ENCODE measurements around the gene STARD5. TPM values are rescaled to one million over a fixed set of nuclear protein-coding genes. Genes with fewer than 3 reads are reported as not detected.

STARD5 gene
- total RNA-seq, 1 experiment from 2014 or later: 2.3 TPM

GRCh38 chr15:81337713-81338157, 13.8 kb upstream of the STARD5 start:
- Histone ChIP-seq H3K56ac (ENCODE audit: insufficient read length, low read depth, low read length) (no peak overlapping the region), H2BK12ac (ENCODE audit: insufficient read length, low read depth, low read length) (no peak overlapping the region), H4K91ac (ENCODE audit: insufficient read length, low read depth, low read length) (no peak overlapping the region), H3K9me3 (ENCODE audit: control insufficient read depth, low read depth, low read length) (no peaks in the 10 kb centered on the region), H3K4me1 (ENCODE audit: insufficient read depth, low read length) (no peaks in the 10 kb centered on the region), H3K9ac (ENCODE audit: extremely low read depth, insufficient read length, low read length) (no peak overlapping the region), H4K5ac (ENCODE audit: insufficient read length, low read depth, low read length) (no peak overlapping the region), H2BK120ac (ENCODE audit: low read depth, low read length, poor library complexity, severe bottlenecking) (no peak overlapping the region), H2AFZ (ENCODE audit: low read length) (no peak overlapping the region), H3K23me2 (ENCODE audit: insufficient read length, low read depth, low read length, poor library complexity, severe bottlenecking) (no peaks in the 10 kb centered on the region), H3K79me2 (ENCODE audit: insufficient read depth, low read length) (no peaks in the 10 kb centered on the region), H2BK15ac (ENCODE audit: low read depth, low read length) (no peak overlapping the region), H2BK20ac (ENCODE audit: low read depth, low read length, poor library complexity, severe bottlenecking) (no peak overlapping the region), H2BK5ac (ENCODE audit: insufficient read length, low read length) (no peak overlapping the region), H3K23ac (ENCODE audit: insufficient read length, low read depth, low read length) (no peak overlapping the region), H3K4ac (ENCODE audit: low read depth, low read length) (no peak overlapping the region), H3T11ph (ENCODE audit: low read length) (no peak overlapping the region), H4K20me1 (ENCODE audit: control insufficient read depth, insufficient read depth, insufficient read length) (no peaks in the 10 kb centered on the region), H3K27ac (ENCODE audit: insufficient read length, low read depth, low read length) (no peak overlapping the region), H3K4me2 (ENCODE audit: insufficient read depth, insufficient read length, low read length) (no peak overlapping the region), H2AK5ac (ENCODE audit: insufficient read length, low read length) (no peak overlapping the region), H3K14ac (ENCODE audit: insufficient read depth, low read length) (no peak overlapping the region), H3K18ac (ENCODE audit: insufficient read length, low read depth, low read length) (no peak overlapping the region), H3K27me3 (ENCODE audit: insufficient read depth, low read length) (no peaks in the 10 kb centered on the region), H3K79me1 (ENCODE audit: insufficient read depth, low read depth, low read length, poor library complexity, severe bottlenecking) (no peaks in the 10 kb centered on the region), H4K8ac (replicated peaks; ENCODE audit: insufficient read length, low read depth, low read length) (no peak overlapping the region)
- no peaks in the 10 kb centered on the region; the same call in 1 of the 2 replicates for H3K27me3 Mint-ChIP-seq (ENCODE audit: low read depth)
- no peak for TF ChIP-seq CTCF (conservative IDR thresholded peaks at IDR 0.05)
- no CpG with 5 or more reads among the region's 9 CpGs for WGBS (ENCODE audit: extremely low coverage, insufficient read length, low lambda C conversion rate)
- no peak overlapping the region for H3K4me3 Mint-ChIP-seq
- H3K27ac Mint-ChIP-seq: peak overlapping the region in 1 of 3 experiments; percentile 42; a peak in 2 of 7 replicates
- no peaks in the 10 kb centered on the region for H3K9me3 Mint-ChIP-seq
- H3K4me1 Mint-ChIP-seq: 0 out of 4 replicates have a peak, but pooled peaks cover 2 to 3% of the 10 kb centered on the region in 2 experiments
- H3K36me3 Mint-ChIP-seq (ENCODE audit: insufficient read depth in 1 of 3, low read depth in 3 of 3): no peaks in the 10 kb centered on the region
- DNase-seq: no peak
